GM13976 (cell line): ENCODE results near the gene HOXB4.

Experiments used
- DNase-seq: peaks from one replicate; pipeline ENCODE4 v3.0.0; 2012; ENCODE audit warnings: low spot score
- in situ Hi-C: fragments of 300-500 bp; cut with MboI; formaldehyde crosslinking; loops from one replicate; pipeline ENCODE4 v1.12.0; 2022; ENCODE audit warnings: low sequenced_read_pairs, mixed read lengths, inconsistent platforms; ENCODE audit not compliant: unreplicated experiment
- TF ChIP-seq, protein P1 (sequence below): IDR thresholded peaks from 2 replicates; pipeline ENCODE4 v1.5.1; 2012; ENCODE audit warnings: borderline replicate concordance, mild to moderate bottlenecking; ENCODE audit not compliant: insufficient read depth; ENCODE audit errors: extremely low read depth, missing control alignments, control extremely low read depth

The HOXB4 gene

GRCh38 chr17:48571024-48571818 is 6.9 kb downstream of the HOXB4 start:
- TF ChIP-seq, protein P1, sequence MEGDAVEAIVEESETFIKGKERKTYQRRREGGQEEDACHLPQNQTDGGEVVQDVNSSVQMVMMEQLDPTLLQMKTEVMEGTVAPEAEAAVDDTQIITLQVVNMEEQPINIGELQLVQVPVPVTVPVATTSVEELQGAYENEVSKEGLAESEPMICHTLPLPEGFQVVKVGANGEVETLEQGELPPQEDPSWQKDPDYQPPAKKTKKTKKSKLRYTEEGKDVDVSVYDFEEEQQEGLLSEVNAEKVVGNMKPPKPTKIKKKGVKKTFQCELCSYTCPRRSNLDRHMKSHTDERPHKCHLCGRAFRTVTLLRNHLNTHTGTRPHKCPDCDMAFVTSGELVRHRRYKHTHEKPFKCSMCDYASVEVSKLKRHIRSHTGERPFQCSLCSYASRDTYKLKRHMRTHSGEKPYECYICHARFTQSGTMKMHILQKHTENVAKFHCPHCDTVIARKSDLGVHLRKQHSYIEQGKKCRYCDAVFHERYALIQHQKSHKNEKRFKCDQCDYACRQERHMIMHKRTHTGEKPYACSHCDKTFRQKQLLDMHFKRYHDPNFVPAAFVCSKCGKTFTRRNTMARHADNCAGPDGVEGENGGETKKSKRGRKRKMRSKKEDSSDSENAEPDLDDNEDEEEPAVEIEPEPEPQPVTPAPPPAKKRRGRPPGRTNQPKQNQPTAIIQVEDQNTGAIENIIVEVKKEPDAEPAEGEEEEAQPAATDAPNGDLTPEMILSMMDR, result no peak
- in situ Hi-C loops, result no loop called here
- DNase-seq, result no peak

GRCh38 chr17:48570325-48571023 is 7.7 kb downstream of the HOXB4 start:
- in situ Hi-C loops, result no loop called here
- TF ChIP-seq, protein P1, result no peak
- DNase-seq, result no peak

DNA sequence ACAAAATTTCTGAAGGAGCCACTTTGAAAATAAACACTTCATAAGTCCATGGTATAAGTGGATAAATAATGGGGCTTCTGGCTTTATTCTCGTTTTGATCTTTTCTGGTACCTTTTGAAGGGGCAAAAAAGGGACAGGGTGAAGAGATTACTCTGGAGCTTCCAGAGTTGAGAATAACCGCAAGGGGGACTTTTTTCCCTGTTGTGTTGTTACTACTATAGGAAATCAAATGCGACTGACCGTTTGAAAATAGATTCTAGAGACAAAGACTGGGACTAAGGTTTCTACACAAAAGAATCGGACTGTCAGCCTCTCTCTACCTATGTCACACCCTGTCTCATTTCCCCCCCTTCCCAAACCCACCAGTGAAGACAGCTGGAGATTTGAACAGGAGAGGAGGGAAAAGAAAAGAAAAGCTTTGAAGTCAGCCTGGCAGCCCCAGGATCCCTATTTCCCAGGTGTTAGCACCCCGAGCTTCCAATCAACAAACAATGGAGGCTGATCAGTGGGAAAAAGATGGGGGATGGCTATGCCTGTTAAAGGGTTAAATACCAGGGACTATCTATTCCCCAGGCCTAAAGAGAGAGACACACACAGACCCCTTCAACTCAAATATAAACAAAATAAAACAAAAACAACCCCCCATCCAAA is 8.4 kb downstream of the HOXB4 start:
- TF ChIP-seq, protein P1, result no peak
- in situ Hi-C loops, result no loop called here
- DNase-seq, result no peak

GRCh38 chr17:48569240-48569582 is 8.9 kb downstream of the HOXB4 start:
- DNase-seq, result no peak
- in situ Hi-C loops, result no loop called here
- TF ChIP-seq, protein P1, result no peak

GRCh38 chr17:48568499-48569239 is 9.5 kb downstream of the HOXB4 start:
- in situ Hi-C loops, result no loop called here
- TF ChIP-seq, protein P1, result no peak
- no peak for DNase-seq
